Astrocyte (in vitro differentiated cells and primary cell): ENCODE data around the gene TNRC6C. TPM values are rescaled to one million over a fixed set of nuclear protein-coding genes. Genes with fewer than 3 reads are reported as not detected.

ENCODE experiments used
- DNase-seq: peaks from one replicate; pipeline ENCODE4 v3.0.0-alpha.2; 2010; ENCODE audit warnings: low read depth
- FAIRE-seq: peaks from 2 replicates; lab custom pipeline; 2011; peaks lifted over from hg19 to GRCh38; lab: Jason Lieb, UNC
- H2AFZ ChIP-seq: 2 replicates; pipeline ENCODE4 v1.6.0; 2012; ENCODE audit warnings: low read depth, low read length, inconsistent platforms
- H3K27ac ChIP-seq: 2 replicates; pipeline ENCODE4 v1.5.1; 2011; ENCODE audit warnings: low read depth, low read length, inconsistent platforms
- H3K27me3 ChIP-seq: 2 replicates; pipeline ENCODE4 v1.6.0; 2011; ENCODE audit warnings: low read length, inconsistent platforms; ENCODE audit not compliant: insufficient read depth
- H3K36me3 ChIP-seq: 2 replicates; pipeline ENCODE4 v1.5.1; 2011; ENCODE audit warnings: low read length, inconsistent platforms; ENCODE audit not compliant: insufficient read depth
- H3K4me1 ChIP-seq: 2 replicates; pipeline ENCODE4 v1.5.1; 2011; ENCODE audit warnings: low read length, inconsistent platforms; ENCODE audit not compliant: insufficient read depth
- H3K4me2 ChIP-seq: 2 replicates; pipeline ENCODE4 v1.6.0; 2012; ENCODE audit warnings: low read length, inconsistent platforms
- H3K4me3 ChIP-seq: 2 replicates; pipeline ENCODE4 v1.5.1; 2011; ENCODE audit warnings: low read depth, mild to moderate bottlenecking, low read length, inconsistent platforms; ENCODE audit not compliant: insufficient read depth
- H3K79me2 ChIP-seq: 2 replicates; pipeline ENCODE4 v1.6.0; 2012; ENCODE audit warnings: mild to moderate bottlenecking, low read length, inconsistent platforms; ENCODE audit not compliant: insufficient read depth
- H3K9ac ChIP-seq: 2 replicates; pipeline ENCODE4 v1.6.0; 2012; ENCODE audit warnings: mild to moderate bottlenecking, low read length, inconsistent platforms
- H3K9me3 ChIP-seq: 2 replicates; pipeline ENCODE4 v1.5.1; 2012; ENCODE audit warnings: low read depth, mild to moderate bottlenecking, low read length, inconsistent platforms; ENCODE audit not compliant: insufficient read depth
- H4K20me1 ChIP-seq: 2 replicates; pipeline ENCODE4 v1.6.0; 2012; ENCODE audit warnings: low read length, inconsistent platforms; ENCODE audit not compliant: insufficient read depth
- H3K27ac Mint-ChIP-seq: one replicate; pipeline ENCODE4 v1.8.0; 2021; ENCODE audit warnings: mild to moderate bottlenecking, mixed read lengths; ENCODE audit not compliant: unreplicated experiment
- H3K27me3 Mint-ChIP-seq: one replicate; pipeline ENCODE4 v1.8.0; 2021; ENCODE audit warnings: low read depth, mixed read lengths; ENCODE audit not compliant: unreplicated experiment
- H3K36me3 Mint-ChIP-seq: one replicate; pipeline ENCODE4 v1.8.0; 2021; ENCODE audit warnings: low read depth, mixed read lengths; ENCODE audit not compliant: unreplicated experiment
- H3K4me1 Mint-ChIP-seq: one replicate; pipeline ENCODE4 v1.8.0; 2021; ENCODE audit warnings: low read depth, mixed read lengths; ENCODE audit not compliant: unreplicated experiment
- H3K4me3 Mint-ChIP-seq: one replicate; pipeline ENCODE4 v1.8.0; 2021; ENCODE audit warnings: mild to moderate bottlenecking, moderate library complexity, mixed read lengths; ENCODE audit not compliant: unreplicated experiment
- H3K9me3 Mint-ChIP-seq: one replicate; pipeline ENCODE4 v1.8.0; 2021; ENCODE audit warnings: mild to moderate bottlenecking, mixed read lengths; ENCODE audit not compliant: unreplicated experiment
- EZH2 ChIP-seq: IDR thresholded peaks from 2 replicates; pipeline ENCODE4 v1.6.1; 2012; ENCODE audit warnings: mild to moderate bottlenecking, low read length, inconsistent platforms; ENCODE audit not compliant: insufficient read depth
- total RNA-seq: library from RNA; stranded (reverse); gene quantifications from 2 replicates; pipeline ENCODE4 v1.2.1, GENCODE V29; 2021
- TF ChIP-seq, protein P1 (sequence below): IDR thresholded peaks from 2 replicates; pipeline ENCODE4 v1.5.1; 2011; ENCODE audit warnings: low read depth, mild to moderate bottlenecking, inconsistent platforms, low read length, moderate library complexity; ENCODE audit not compliant: insufficient read depth

Gene TNRC6C
- total RNA-seq, 1 donor from 2014 or later: 7.3 TPM

DNA sequence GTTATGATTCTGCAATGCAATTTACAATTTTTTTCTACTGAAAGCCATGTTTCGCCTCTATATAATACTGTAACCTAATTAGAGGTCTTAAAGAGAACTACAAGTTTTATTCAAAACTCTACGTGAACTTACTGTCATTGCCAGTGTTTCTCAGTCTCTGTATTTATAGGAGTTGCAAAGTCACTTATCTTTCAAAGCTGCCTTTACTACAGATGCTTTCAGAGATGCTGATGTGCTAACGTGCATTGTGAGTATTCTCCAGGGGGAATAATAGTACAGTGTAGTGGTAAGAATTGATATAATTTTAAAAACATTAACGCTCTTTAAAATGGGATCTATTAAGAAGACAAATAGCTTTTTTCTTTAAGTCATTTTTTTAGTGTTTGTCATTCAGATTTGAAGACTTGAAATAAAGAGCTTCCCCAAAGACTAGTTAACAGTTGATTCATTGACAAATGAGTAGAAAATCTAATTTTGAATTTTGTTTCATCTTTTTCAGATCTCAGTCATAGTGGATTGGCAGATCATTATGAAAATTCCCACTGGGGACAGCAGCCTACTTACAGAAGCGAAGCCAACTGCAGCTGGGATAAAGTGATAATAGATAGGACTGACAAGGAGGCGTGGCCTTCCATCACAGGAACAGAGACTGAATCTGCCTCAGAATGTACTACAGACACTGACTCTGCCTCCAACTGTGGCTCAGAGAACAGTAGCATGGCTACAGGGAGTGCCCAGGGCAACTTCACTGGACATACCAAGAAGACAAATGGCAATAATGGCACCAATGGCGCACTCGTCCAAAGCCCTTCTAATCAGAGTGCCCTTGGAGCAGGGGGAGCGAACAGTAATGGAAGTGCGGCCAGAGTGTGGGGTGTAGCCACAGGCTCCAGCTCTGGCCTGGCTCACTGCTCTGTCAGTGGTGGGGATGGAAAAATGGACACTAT lies 90.1 kb downstream of the TNRC6C start:
- H3K4me3 Mint-ChIP-seq: no peak overlapping the region
- H4K20me1 ChIP-seq: no peaks in the 10 kb centered on the region
- FAIRE-seq (no peak), DNase-seq (no peak)
- peaks cover 12% of the 10 kb centered on the region for H3K36me3 ChIP-seq
- no peak overlapping the region for H2AFZ ChIP-seq
- no peaks in the 10 kb centered on the region for H3K27me3 Mint-ChIP-seq
- H3K27ac ChIP-seq: no peak overlapping the region
- H3K9me3 Mint-ChIP-seq: peaks cover 4% of the 10 kb centered on the region
- no peak overlapping the region for H3K27ac Mint-ChIP-seq
- no peak for TF ChIP-seq EZH2
- TF ChIP-seq, protein P1, sequence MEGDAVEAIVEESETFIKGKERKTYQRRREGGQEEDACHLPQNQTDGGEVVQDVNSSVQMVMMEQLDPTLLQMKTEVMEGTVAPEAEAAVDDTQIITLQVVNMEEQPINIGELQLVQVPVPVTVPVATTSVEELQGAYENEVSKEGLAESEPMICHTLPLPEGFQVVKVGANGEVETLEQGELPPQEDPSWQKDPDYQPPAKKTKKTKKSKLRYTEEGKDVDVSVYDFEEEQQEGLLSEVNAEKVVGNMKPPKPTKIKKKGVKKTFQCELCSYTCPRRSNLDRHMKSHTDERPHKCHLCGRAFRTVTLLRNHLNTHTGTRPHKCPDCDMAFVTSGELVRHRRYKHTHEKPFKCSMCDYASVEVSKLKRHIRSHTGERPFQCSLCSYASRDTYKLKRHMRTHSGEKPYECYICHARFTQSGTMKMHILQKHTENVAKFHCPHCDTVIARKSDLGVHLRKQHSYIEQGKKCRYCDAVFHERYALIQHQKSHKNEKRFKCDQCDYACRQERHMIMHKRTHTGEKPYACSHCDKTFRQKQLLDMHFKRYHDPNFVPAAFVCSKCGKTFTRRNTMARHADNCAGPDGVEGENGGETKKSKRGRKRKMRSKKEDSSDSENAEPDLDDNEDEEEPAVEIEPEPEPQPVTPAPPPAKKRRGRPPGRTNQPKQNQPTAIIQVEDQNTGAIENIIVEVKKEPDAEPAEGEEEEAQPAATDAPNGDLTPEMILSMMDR: no peak
- no peaks in the 10 kb centered on the region for H3K27me3 ChIP-seq
- H3K4me3 ChIP-seq: no peak overlapping the region
- no peaks in the 10 kb centered on the region for H3K4me1 ChIP-seq
- H3K9ac ChIP-seq: no peak overlapping the region
- peaks cover 20% of the 10 kb centered on the region for H3K36me3 Mint-ChIP-seq
- no peak overlapping the region for H3K4me2 ChIP-seq
- peaks cover 5% of the 10 kb centered on the region for H3K79me2 ChIP-seq
- no peaks in the 10 kb centered on the region for H3K9me3 ChIP-seq
- H3K4me1 Mint-ChIP-seq: no peaks in the 10 kb centered on the region

- peaks cover 12% of the 10 kb centered on the region for H3K36me3 ChIP-seq
- no peak for FAIRE-seq
- TF ChIP-seq, protein P1: no peak
- TF ChIP-seq EZH2: no peak
Observed at GRCh38 chr17:78049609-78050008, 91.1 kb downstream of the TNRC6C start.

More at GRCh38 chr17:78049609-78050008, 91.1 kb downstream of the TNRC6C start:
- H3K4me1 ChIP-seq: no peaks in the 10 kb centered on the region
- H3K27me3 ChIP-seq: no peaks in the 10 kb centered on the region
- no peak overlapping the region for H3K27ac Mint-ChIP-seq
- peaks cover 4% of the 10 kb centered on the region for H3K9me3 Mint-ChIP-seq
- no peak overlapping the region for H3K4me3 Mint-ChIP-seq
- H3K9ac ChIP-seq: no peak overlapping the region
- no peaks in the 10 kb centered on the region for H3K9me3 ChIP-seq
- no peaks in the 10 kb centered on the region for H3K27me3 Mint-ChIP-seq
- no peak overlapping the region for H2AFZ ChIP-seq
- H3K4me2 ChIP-seq: no peak overlapping the region
- H3K36me3 Mint-ChIP-seq: peaks cover 20% of the 10 kb centered on the region
- H3K4me1 Mint-ChIP-seq: no peaks in the 10 kb centered on the region
- DNase-seq: no peak
- no peaks in the 10 kb centered on the region for H4K20me1 ChIP-seq
- H3K79me2 ChIP-seq: peaks cover under 1% of the 10 kb centered on the region
- H3K4me3 ChIP-seq: no peak overlapping the region
- H3K27ac ChIP-seq: no peak overlapping the region
